ENCODE data around the gene TNRC6B. TPM values are rescaled to one million over a fixed set of nuclear protein-coding genes. Genes with fewer than 3 reads are reported as not detected.

The TNRC6B gene
- total RNA-seq, 1 donor from 2014 or later: 62.0 TPM

- Mint-ChIP-seq H3K4me3 (ENCODE audit: unreplicated experiment) (no peak overlapping the region), H3K27me3 (ENCODE audit: unreplicated experiment) (peaks cover 5% of the 10 kb centered on the region), H3K9me3 (ENCODE audit: unreplicated experiment) (peaks cover 9% of the 10 kb centered on the region), H3K36me3 (ENCODE audit: unreplicated experiment) (no peaks in the 10 kb centered on the region), H3K27ac (ENCODE audit: unreplicated experiment) (no peak overlapping the region), H3K4me1 (ENCODE audit: low read depth, unreplicated experiment) (peaks cover 29% of the 10 kb centered on the region)
- no peak for TF ChIP-seq CTCF (IDR thresholded peaks at IDR 0.05; ENCODE audit: partially characterized antibody, unreplicated experiment)
- DNase-seq: no peak
These were observed 157.6 kb downstream of the TNRC6B start for GRCh38 chr22:40335358-40335757.

GRCh38 chr22:40340044-40340443 lies 162.3 kb downstream of the TNRC6B start:
- Mint-ChIP-seq H3K9me3 (ENCODE audit: unreplicated experiment) (peaks cover 7% of the 10 kb centered on the region), H3K4me3 (ENCODE audit: unreplicated experiment) (no peak overlapping the region), H3K4me1 (ENCODE audit: low read depth, unreplicated experiment) (peaks cover 2% of the 10 kb centered on the region), H3K36me3 (ENCODE audit: unreplicated experiment) (no peaks in the 10 kb centered on the region), H3K27me3 (ENCODE audit: unreplicated experiment) (no peaks in the 10 kb centered on the region), H3K27ac (ENCODE audit: unreplicated experiment) (no peak overlapping the region)
- TF ChIP-seq CTCF (IDR thresholded peaks at IDR 0.05; ENCODE audit: partially characterized antibody, unreplicated experiment): no peak
- DNase-seq: no peak

GRCh38 chr22:40341604-40342003 lies 163.9 kb downstream of the TNRC6B start:
- Mint-ChIP-seq H3K27me3 (ENCODE audit: unreplicated experiment) (peaks cover 3% of the 10 kb centered on the region), H3K4me3 (ENCODE audit: unreplicated experiment) (no peak overlapping the region), H3K9me3 (ENCODE audit: unreplicated experiment) (peaks cover 11% of the 10 kb centered on the region), H3K27ac (ENCODE audit: unreplicated experiment) (no peak overlapping the region), H3K4me1 (ENCODE audit: low read depth, unreplicated experiment) (peaks cover 2% of the 10 kb centered on the region), H3K36me3 (ENCODE audit: unreplicated experiment) (no peaks in the 10 kb centered on the region)
- no peak for TF ChIP-seq CTCF (IDR thresholded peaks at IDR 0.05; ENCODE audit: partially characterized antibody, unreplicated experiment)
- DNase-seq: no peak

- H3K27me3 Mint-ChIP-seq (ENCODE audit: unreplicated experiment): peaks cover 4% of the 10 kb centered on the region
- TF ChIP-seq CTCF (IDR thresholded peaks at IDR 0.05; ENCODE audit: partially characterized antibody, unreplicated experiment): no peak
- H3K4me1 Mint-ChIP-seq (ENCODE audit: low read depth, unreplicated experiment): peaks cover 7% of the 10 kb centered on the region
- no peak for DNase-seq
- H3K9me3 Mint-ChIP-seq (ENCODE audit: unreplicated experiment): peaks cover 11% of the 10 kb centered on the region
- no peak overlapping the region for H3K27ac Mint-ChIP-seq (ENCODE audit: unreplicated experiment)
- H3K36me3 Mint-ChIP-seq (ENCODE audit: unreplicated experiment): no peaks in the 10 kb centered on the region
- H3K4me3 Mint-ChIP-seq (ENCODE audit: unreplicated experiment): no peak overlapping the region
These were observed 164.8 kb downstream of the TNRC6B start for GRCh38 chr22:40342521-40342920.

- Mint-ChIP-seq H3K4me3 (ENCODE audit: unreplicated experiment) (peak overlapping the region; percentile 98), H3K4me1 (ENCODE audit: low read depth, unreplicated experiment) (peaks cover 10% of the 10 kb centered on the region), H3K27ac (ENCODE audit: unreplicated experiment) (no peak overlapping the region), H3K9me3 (ENCODE audit: unreplicated experiment) (peaks cover 7% of the 10 kb centered on the region), H3K27me3 (ENCODE audit: unreplicated experiment) (peaks cover 5% of the 10 kb centered on the region), H3K36me3 (ENCODE audit: unreplicated experiment) (no peaks in the 10 kb centered on the region)
- no peak for TF ChIP-seq CTCF (IDR thresholded peaks at IDR 0.05; ENCODE audit: partially characterized antibody, unreplicated experiment)
- no peak for DNase-seq
These were observed 167.5 kb downstream of the TNRC6B start for GRCh38 chr22:40345271-40345670.

Measured in glutamatergic neuron (in vitro differentiated cells).